PC-3 (cell line): Measurements from ENCODE around the gene RNU1-2.
"Not testable (repeated sequence)": the region's sequence is repeated elsewhere in the genome, so short reads cannot be mapped to it uniquely, and the experiment has no call there.

Experiments
- CTCF ChIP-seq: fragments of 300-600 bp; sonication (generic); conservative IDR thresholded peaks from 2 replicates; pipeline ENCODE4 v1.5.1; 2017; ENCODE audit warnings: antibody characterized with exemption, low read depth, mild to moderate bottlenecking, low read length
- EZH2phosphoT487 ChIP-seq: fragments of 300-600 bp; sonication (generic); IDR thresholded peaks from 2 replicates; pipeline ENCODE4 v1.6.1; 2018; ENCODE audit warnings: mild to moderate bottlenecking, antibody characterized with exemption, low read length, borderline replicate concordance

GRCh38 chr1:16912742-16913141 is 17.0 kb downstream of the RNU1-2 start:
- not testable (repeated sequence) for TF ChIP-seq CTCF, EZH2phosphoT487
